H9 (cell line): Measurements from ENCODE around the gene MARCHF10. TPM values are rescaled to one million over a fixed set of nuclear protein-coding genes. Genes with fewer than 3 reads are reported as not detected.

Source experiments
- DNase-seq: peaks from one replicate; pipeline ENCODE4 v3.0.0-alpha.2; 2017
- H2AFZ ChIP-seq: one replicate; pipeline ENCODE4 v1.6.1; 2013; ENCODE audit warnings: mild to moderate bottlenecking, low read length, control low read depth, moderate library complexity
- H2AK5ac ChIP-seq: 2 replicates; pipeline ENCODE4 v1.6.1; 2013; ENCODE audit warnings: low read length, control low read depth, mixed read lengths; ENCODE audit not compliant: insufficient read length
- H2BK120ac ChIP-seq: one replicate; pipeline ENCODE4 v1.6.1; 2013; ENCODE audit warnings: low read depth, mild to moderate bottlenecking, low read length, control low read depth, inconsistent platforms; ENCODE audit not compliant: poor library complexity, severe bottlenecking
- H2BK12ac ChIP-seq: 2 replicates; pipeline ENCODE4 v1.6.1; 2013; ENCODE audit warnings: low read length, control low read depth, mixed read lengths, low read depth; ENCODE audit not compliant: insufficient read length
- H2BK15ac ChIP-seq: 2 replicates; pipeline ENCODE4 v1.6.1; 2013; ENCODE audit warnings: low read depth, low read length, control low read depth
- H2BK20ac ChIP-seq: one replicate; pipeline ENCODE4 v1.6.1; 2013; ENCODE audit warnings: low read depth, mild to moderate bottlenecking, low read length, control low read depth, inconsistent platforms; ENCODE audit not compliant: poor library complexity, severe bottlenecking
- H2BK5ac ChIP-seq: 2 replicates; pipeline ENCODE4 v1.6.1; 2013; ENCODE audit warnings: low read length, control low read depth, mixed read lengths; ENCODE audit not compliant: insufficient read length
- H3K14ac ChIP-seq: 2 replicates; pipeline ENCODE4 v1.6.1; 2013; ENCODE audit warnings: low read length, control low read depth; ENCODE audit not compliant: insufficient read depth
- H3K18ac ChIP-seq: 2 replicates; pipeline ENCODE4 v1.6.1; 2013; ENCODE audit warnings: low read depth, mild to moderate bottlenecking, mixed read lengths, low read length, control low read depth; ENCODE audit not compliant: insufficient read length
- H3K23ac ChIP-seq: 2 replicates; pipeline ENCODE4 v1.6.1; 2013; ENCODE audit warnings: low read length, control low read depth, mixed read lengths, low read depth; ENCODE audit not compliant: insufficient read length
- H3K23me2 ChIP-seq: 2 replicates; pipeline ENCODE4 v1.6.1; 2013; ENCODE audit warnings: low read depth, mild to moderate bottlenecking, mixed read lengths, low read length, control low read depth; ENCODE audit not compliant: insufficient read length, poor library complexity, severe bottlenecking
- H3K27ac ChIP-seq: 2 replicates; pipeline ENCODE4 v1.5.1; 2013; ENCODE audit warnings: low read length, control low read depth, mixed read lengths, low read depth; ENCODE audit not compliant: insufficient read length
- H3K27me3 ChIP-seq: 2 replicates; pipeline ENCODE4 v1.6.1; 2013; ENCODE audit warnings: low read length, control low read depth, inconsistent platforms; ENCODE audit not compliant: insufficient read depth
- H3K4ac ChIP-seq: 2 replicates; pipeline ENCODE4 v1.6.1; 2013; ENCODE audit warnings: low read depth, mild to moderate bottlenecking, control low read depth, inconsistent platforms, low read length, moderate library complexity
- H3K4me1 ChIP-seq: 2 replicates; pipeline ENCODE4 v1.6.1; 2013; ENCODE audit warnings: low read length, control low read depth, inconsistent platforms; ENCODE audit not compliant: insufficient read depth
- H3K4me2 ChIP-seq: 2 replicates; pipeline ENCODE4 v1.6.1; 2013; ENCODE audit warnings: low read length, control low read depth, mixed read lengths; ENCODE audit not compliant: insufficient read length, insufficient read depth
- H3K56ac ChIP-seq: 2 replicates; pipeline ENCODE4 v1.6.1; 2013; ENCODE audit warnings: low read depth, mild to moderate bottlenecking, mixed read lengths, low read length, control low read depth; ENCODE audit not compliant: insufficient read length
- H3K79me1 ChIP-seq: 2 replicates; pipeline ENCODE4 v1.6.1; 2013; ENCODE audit warnings: low read depth, mild to moderate bottlenecking, moderate library complexity, low read length, control low read depth, inconsistent platforms; ENCODE audit not compliant: insufficient read depth, poor library complexity, severe bottlenecking
- H3K79me2 ChIP-seq: 2 replicates; pipeline ENCODE4 v1.6.1; 2013; ENCODE audit warnings: low read length, control low read depth, inconsistent platforms; ENCODE audit not compliant: insufficient read depth
- H3K9ac ChIP-seq: 2 replicates; pipeline ENCODE4 v1.6.1; 2013; ENCODE audit warnings: low read length, control low read depth, mixed read lengths; ENCODE audit not compliant: insufficient read length; ENCODE audit errors: extremely low read depth
- H3K9me3 ChIP-seq: one replicate; pipeline ENCODE4 v1.6.1; 2013; ENCODE audit warnings: low read depth, low read length, inconsistent platforms; ENCODE audit not compliant: control insufficient read depth
- H3T11ph ChIP-seq: one replicate; pipeline ENCODE4 v1.6.1; 2013; ENCODE audit warnings: mild to moderate bottlenecking, low read length, control low read depth, inconsistent platforms
- H4K20me1 ChIP-seq: one replicate; pipeline ENCODE4 v1.6.1; 2013; ENCODE audit not compliant: control insufficient read depth, insufficient read length, insufficient read depth
- H4K5ac ChIP-seq: 2 replicates; pipeline ENCODE4 v1.6.1; 2013; ENCODE audit warnings: low read depth, mild to moderate bottlenecking, mixed read lengths, low read length, control low read depth; ENCODE audit not compliant: insufficient read length
- H4K8ac ChIP-seq: replicated peaks from 2 replicates; pipeline ENCODE4 v1.6.1; 2013; ENCODE audit warnings: low read length, control low read depth, mixed read lengths, low read depth; ENCODE audit not compliant: insufficient read length
- H4K91ac ChIP-seq: 2 replicates; pipeline ENCODE4 v1.6.1; 2013; ENCODE audit warnings: low read depth, mild to moderate bottlenecking, moderate library complexity, mixed read lengths, low read length, control low read depth; ENCODE audit not compliant: insufficient read length
- H3K27ac Mint-ChIP-seq, 3 experiments: 2 replicates in 2 of 3; 3 replicates in 1 of 3; pipeline ENCODE4 v1.8.0; 2020 to 2021; ENCODE audit warnings: mixed read lengths in 3 of 3, mild to moderate bottlenecking in 1 of 3, moderate library complexity in 1 of 3
- H3K27me3 Mint-ChIP-seq: 2 replicates; pipeline ENCODE4 v1.8.0; 2021; ENCODE audit warnings: low read depth, mild to moderate bottlenecking, moderate library complexity, mixed read lengths
- H3K36me3 Mint-ChIP-seq, 3 experiments: 2 replicates in 2 of 3; 3 replicates in 1 of 3; pipeline ENCODE4 v1.8.0; 2020 to 2021; ENCODE audit warnings: low read depth in 3 of 3, mixed read lengths in 3 of 3; ENCODE audit not compliant: insufficient read depth in 1 of 3
- H3K4me1 Mint-ChIP-seq, 2 experiments: 2 replicates each; pipeline ENCODE4 v1.8.0; 2020; ENCODE audit warnings: mixed read lengths in 2 of 2
- H3K4me3 Mint-ChIP-seq, 2 experiments: 2 replicates in 1 of 2; 3 replicates in 1 of 2; pipeline ENCODE4 v1.8.0; 2020 to 2021; ENCODE audit warnings: mild to moderate bottlenecking in 2 of 2, mixed read lengths in 2 of 2, moderate library complexity in 1 of 2
- H3K9me3 Mint-ChIP-seq, 2 experiments: 2 replicates in 1 of 2; 3 replicates in 1 of 2; pipeline ENCODE4 v1.8.0; 2020; ENCODE audit warnings: mild to moderate bottlenecking in 2 of 2, mixed read lengths in 2 of 2, moderate library complexity in 1 of 2
- WGBS: extraction: QIAGEN DNeasy Blood & Tissue Kit; methylation state at CpG from one replicate; pipeline ENCODE4 v1.1.7; 2013; ENCODE audit warnings: missing lambda C conversion rate, low lambda C conversion rate, mixed read lengths; ENCODE audit not compliant: insufficient read length; ENCODE audit errors: extremely low coverage; 5-methylcytosine and 5-hydroxymethylcytosine counted together
- total RNA-seq: library from RNA; stranded (reverse); gene quantifications from 2 replicates; pipeline ENCODE4 v1.2.1, GENCODE V29; 2021
- TF ChIP-seq, protein P1 (sequence below): fragments of 200-600 bp; sonication (generic); conservative IDR thresholded peaks from 3 replicates; pipeline ENCODE4 v1.8.0; 2021; ENCODE audit warnings: antibody characterized with exemption, mild to moderate bottlenecking

MARCHF10 gene
- total RNA-seq, 1 experiment from 2014 or later: not detected

DNA sequence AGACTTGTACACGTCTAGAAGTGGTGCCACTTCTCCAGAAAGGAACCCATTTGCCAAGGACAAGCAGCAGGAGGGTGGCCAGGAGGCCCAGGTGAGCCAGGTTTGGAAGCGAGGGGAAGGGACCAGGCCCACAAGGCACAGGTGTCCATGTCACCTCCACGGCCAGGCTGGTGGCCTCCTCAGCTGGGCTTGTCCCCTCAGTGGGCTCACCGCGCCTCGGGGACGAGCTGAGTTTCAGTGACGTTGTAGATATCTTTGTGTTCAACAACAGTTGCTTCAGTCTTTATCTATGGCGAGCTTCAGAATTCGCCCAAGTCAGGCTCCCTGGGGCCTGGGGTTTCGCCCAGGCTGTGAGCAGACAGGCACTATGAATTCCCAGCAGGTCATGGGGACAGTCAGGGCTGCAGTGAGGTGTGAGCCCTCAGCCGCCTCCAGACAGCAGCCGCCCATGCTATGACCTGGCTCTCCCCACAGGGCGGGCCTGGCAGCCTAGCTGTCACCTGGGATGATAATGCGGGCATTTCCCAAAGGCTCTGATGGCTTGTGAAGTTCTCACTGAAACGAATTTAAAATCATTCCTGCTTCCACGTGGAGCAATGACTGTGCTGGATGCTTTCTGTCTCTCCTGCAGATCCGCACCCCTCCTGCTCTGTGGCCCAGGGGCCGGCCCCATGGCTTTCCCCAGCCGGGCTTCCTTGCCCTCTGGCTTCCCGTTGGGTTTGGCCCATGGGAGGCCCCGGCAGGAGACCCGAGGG lies 91.1 kb downstream of the MARCHF10 start:
- DNase-seq: peak; percentile 36
- H2BK15ac ChIP-seq: no peak overlapping the region
- no peaks in the 10 kb centered on the region for H3K79me2 ChIP-seq
- H3K4me2 ChIP-seq: no peak overlapping the region
- no peaks in the 10 kb centered on the region for H3K23me2 ChIP-seq
- H2AFZ ChIP-seq: no peak overlapping the region
- no peak overlapping the region for H3K9ac ChIP-seq
- H3K18ac ChIP-seq: no peak overlapping the region
- peaks cover 3% of the 10 kb centered on the region; the same call in 1 of the 2 replicates for H3K4me1 ChIP-seq
- no peak overlapping the region for H2BK120ac ChIP-seq
- H3K56ac ChIP-seq: no peak overlapping the region
- no CpG with 5 or more reads among the region's 23 CpGs for WGBS
- H4K5ac ChIP-seq: no peak overlapping the region
- TF ChIP-seq, protein P1, sequence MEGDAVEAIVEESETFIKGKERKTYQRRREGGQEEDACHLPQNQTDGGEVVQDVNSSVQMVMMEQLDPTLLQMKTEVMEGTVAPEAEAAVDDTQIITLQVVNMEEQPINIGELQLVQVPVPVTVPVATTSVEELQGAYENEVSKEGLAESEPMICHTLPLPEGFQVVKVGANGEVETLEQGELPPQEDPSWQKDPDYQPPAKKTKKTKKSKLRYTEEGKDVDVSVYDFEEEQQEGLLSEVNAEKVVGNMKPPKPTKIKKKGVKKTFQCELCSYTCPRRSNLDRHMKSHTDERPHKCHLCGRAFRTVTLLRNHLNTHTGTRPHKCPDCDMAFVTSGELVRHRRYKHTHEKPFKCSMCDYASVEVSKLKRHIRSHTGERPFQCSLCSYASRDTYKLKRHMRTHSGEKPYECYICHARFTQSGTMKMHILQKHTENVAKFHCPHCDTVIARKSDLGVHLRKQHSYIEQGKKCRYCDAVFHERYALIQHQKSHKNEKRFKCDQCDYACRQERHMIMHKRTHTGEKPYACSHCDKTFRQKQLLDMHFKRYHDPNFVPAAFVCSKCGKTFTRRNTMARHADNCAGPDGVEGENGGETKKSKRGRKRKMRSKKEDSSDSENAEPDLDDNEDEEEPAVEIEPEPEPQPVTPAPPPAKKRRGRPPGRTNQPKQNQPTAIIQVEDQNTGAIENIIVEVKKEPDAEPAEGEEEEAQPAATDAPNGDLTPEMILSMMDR: no peak
- Mint-ChIP-seq H3K27ac (no peak overlapping the region), H3K36me3 (no peaks in the 10 kb centered on the region), H3K4me3 (no peak overlapping the region), H3K27me3 (peaks cover 7% of the 10 kb centered on the region), H3K4me1 (peaks cover 9 to 12% of the 10 kb centered on the region in 2 experiments), H3K9me3 (no peaks in the 10 kb centered on the region)
- no peak overlapping the region for H3K4ac ChIP-seq
- H3K14ac ChIP-seq: no peak overlapping the region
- no peaks in the 10 kb centered on the region for H3K79me1 ChIP-seq
- H3T11ph ChIP-seq: no peak overlapping the region
- no peak overlapping the region for H3K27ac ChIP-seq
- no peaks in the 10 kb centered on the region for H3K9me3 ChIP-seq
- H2BK12ac ChIP-seq: no peak overlapping the region
- H4K20me1 ChIP-seq: no peaks in the 10 kb centered on the region
- H3K27me3 ChIP-seq: no peaks in the 10 kb centered on the region
- H3K23ac ChIP-seq: no peak overlapping the region
- H2BK20ac ChIP-seq: no peak overlapping the region
- H4K91ac ChIP-seq: no peak overlapping the region
- no peak overlapping the region for H2BK5ac ChIP-seq
- no peak overlapping the region for H2AK5ac ChIP-seq
- no peak overlapping the region for H4K8ac ChIP-seq
